ENCODE measurements around the gene TGFBR3.

- TF ChIP-seq POLR2A (IDR thresholded peaks at IDR 0.05; ENCODE audit: low read length) (no peak), GATA1 (IDR thresholded peaks at IDR 0.05; ENCODE audit: low read depth, low read length) (no peak)
Observed at GRCh38 chr1:91895832-91896556, 10.0 kb upstream of the TGFBR3 start.

Data from erythroblast (primary cell).